Vagina (tissue), 2 donors: ENCODE data around the gene ADAMTS2. TPM values are rescaled to one million over a fixed set of nuclear protein-coding genes. Genes with fewer than 3 reads are reported as not detected.

Experiments
- DNase-seq, 2 donors: peaks; one replicate each; pipeline ENCODE4 v3.0.0-alpha.2; 2017; ENCODE audit errors: extremely low spot score in 2 of 2
- H3K27ac ChIP-seq: fragments of 200-600 bp; sonication (generic); one replicate; pipeline ENCODE4 v1.5.1; 2019
- H3K27me3 ChIP-seq: fragments of 200-600 bp; sonication (generic); one replicate; pipeline ENCODE4 v1.5.1; 2019
- H3K36me3 ChIP-seq, 2 donors: fragments of 200-600 bp; sonication (generic); one replicate each; pipeline ENCODE4 v1.5.1; 2017 to 2019
- H3K4me1 ChIP-seq: fragments of 200-600 bp; sonication (generic); one replicate; pipeline ENCODE4 v1.5.1; 2019
- H3K4me3 ChIP-seq, 2 donors: fragments of 200-600 bp; sonication (generic); 1 replicate in 1 of 2; 2 replicates in 1 of 2; pipeline ENCODE4 v1.5.1; 2016 to 2019
- H3K9me3 ChIP-seq: fragments of 200-600 bp; sonication (generic); one replicate; pipeline ENCODE4 v1.5.1; 2019
- CTCF ChIP-seq, 3 experiments: fragments of 450-650 bp in 2 of 3; fragments of 200-600 bp in 1 of 3; sonication (generic) in 1 of 3; IDR thresholded peaks; one replicate each; pipeline ENCODE4 v1.5.1; 2017 to 2019; ENCODE audit warnings: antibody characterized with exemption in 3 of 3, mild to moderate bottlenecking in 2 of 3, moderate library complexity in 2 of 3
- POLR2A ChIP-seq, 2 donors: fragments of 450-650 bp; IDR thresholded peaks; one replicate each; pipeline ENCODE4 v1.6.1; 2017; ENCODE audit warnings: antibody characterized with exemption in 2 of 2, mild to moderate bottlenecking in 2 of 2, moderate library complexity in 2 of 2
- POLR2AphosphoS5 ChIP-seq, 2 donors: sonication (generic); formaldehyde crosslinking; IDR thresholded peaks; one replicate each; pipeline ENCODE4 v1.9.0; 2017; ENCODE audit warnings: antibody characterized with exemption in 2 of 2, mild to moderate bottlenecking in 2 of 2, low read depth in 1 of 2; ENCODE audit not compliant: insufficient read depth in 1 of 2
- intact Hi-C: fragments of 100-400 bp; cut with DNase I; formaldehyde crosslinking; loops from one replicate; pipeline ENCODE4 v1.15.1; 2023
- total RNA-seq: library from RNA; depleted of rRNA; stranded (reverse); fragments of >200 nt; gene quantifications from one replicate; pipeline ENCODE4 v1.2.3, GENCODE V29; 2016

Gene ADAMTS2
- total RNA-seq, 1 donor from 2014 or later, result 17.4 TPM

GRCh38 chr5:179127136-179128040, 217.9 kb downstream of the ADAMTS2 start:
- H3K9me3 ChIP-seq, result no peaks in the 10 kb centered on the region
- no peak overlapping the region for H3K4me3 ChIP-seq
- peaks cover 0 to 3% of the 10 kb centered on the region in 2 donors for H3K36me3 ChIP-seq
- DNase-seq, result no peak
- TF ChIP-seq POLR2A (IDR thresholded peaks at IDR 0.05) (no peak), CTCF (IDR thresholded peaks at IDR 0.05) (no peak), POLR2AphosphoS5 (IDR thresholded peaks at IDR 0.05; ENCODE audit: insufficient read depth in 1 of 2, low read depth in 1 of 2) (no peak)
- no peaks in the 10 kb centered on the region for H3K27me3 ChIP-seq
- H3K4me1 ChIP-seq, result no peaks in the 10 kb centered on the region
- intact Hi-C loops, result no loop called here
- H3K27ac ChIP-seq, result no peak overlapping the region

DNA sequence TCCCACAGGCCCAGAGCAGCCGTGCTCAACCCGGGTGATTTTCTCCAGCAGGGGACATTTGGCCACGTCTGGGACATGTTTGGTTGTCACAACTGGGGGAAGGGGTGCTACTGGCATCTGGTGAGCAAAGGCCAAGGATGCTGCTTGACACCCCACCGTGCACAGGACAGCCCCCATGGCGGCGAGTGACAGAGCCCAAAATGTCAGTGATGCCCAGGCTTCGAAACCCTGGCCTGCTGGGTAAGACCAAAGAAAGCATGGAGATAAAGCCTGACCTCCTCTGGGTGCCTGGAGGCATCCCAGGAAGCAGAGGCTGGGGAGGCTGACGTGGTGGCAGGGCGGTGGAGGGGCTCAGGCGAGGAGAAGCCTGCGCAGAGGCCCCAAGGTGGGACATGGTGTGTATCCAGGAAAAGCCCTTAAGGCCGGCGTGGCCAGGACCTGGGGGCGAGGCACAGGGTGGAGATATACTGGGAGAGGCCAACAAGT, 218.7 kb downstream of the ADAMTS2 start:
- Histone ChIP-seq H3K27ac (no peak overlapping the region), H3K4me1 (no peaks in the 10 kb centered on the region), H3K27me3 (no peaks in the 10 kb centered on the region), H3K4me3 (no peak overlapping the region), H3K36me3 (peaks cover 0 to 3% of the 10 kb centered on the region in 2 donors), H3K9me3 (no peaks in the 10 kb centered on the region)
- no peak for DNase-seq
- intact Hi-C loops, result no loop called here
- TF ChIP-seq POLR2A (IDR thresholded peaks at IDR 0.05) (no peak), CTCF (IDR thresholded peaks at IDR 0.05) (no peak), POLR2AphosphoS5 (IDR thresholded peaks at IDR 0.05; ENCODE audit: insufficient read depth in 1 of 2, low read depth in 1 of 2) (no peak)

DNA sequence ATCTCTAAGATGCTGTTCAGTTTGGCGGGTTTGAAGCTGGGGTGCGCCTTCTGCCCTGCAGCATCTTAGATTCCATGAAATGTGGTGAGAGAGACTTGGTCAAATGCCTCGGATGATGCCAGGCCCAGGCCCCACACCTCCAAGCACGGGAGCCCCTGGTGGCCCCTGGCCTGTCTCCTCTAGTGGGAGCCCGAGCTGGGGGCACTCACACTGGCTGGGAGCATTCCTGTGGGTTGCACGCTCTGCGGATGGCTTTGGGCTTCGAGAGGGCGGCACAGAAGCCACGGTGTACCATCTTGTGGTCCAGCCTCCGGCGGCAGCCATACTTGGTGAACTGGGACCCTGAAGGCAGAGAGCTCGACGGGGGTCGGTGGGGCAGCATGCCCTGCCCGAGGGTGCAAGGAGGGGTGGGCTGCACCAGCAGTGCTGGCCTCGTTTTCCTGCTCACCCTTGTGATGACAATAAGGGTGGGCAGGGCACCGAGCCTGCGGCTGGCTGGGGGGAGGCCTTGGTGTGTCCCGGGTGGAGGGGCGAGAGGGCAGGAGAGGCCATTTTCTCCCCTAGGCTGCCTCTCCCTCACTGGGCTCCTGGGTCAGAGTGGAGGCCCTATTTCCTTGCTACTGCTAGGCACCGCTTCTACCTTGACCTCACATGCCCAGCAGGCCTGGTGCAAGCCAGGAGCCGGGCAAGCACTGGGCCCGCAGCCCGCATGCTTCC, 219.3 kb downstream of the ADAMTS2 start:
- H3K27me3 ChIP-seq, result no peaks in the 10 kb centered on the region
- H3K9me3 ChIP-seq, result no peaks in the 10 kb centered on the region
- TF ChIP-seq POLR2A (IDR thresholded peaks at IDR 0.05), result no peak
- no peak for TF ChIP-seq POLR2AphosphoS5 (IDR thresholded peaks at IDR 0.05; ENCODE audit: insufficient read depth in 1 of 2, low read depth in 1 of 2)
- TF ChIP-seq CTCF (IDR thresholded peaks at IDR 0.05), result no peak
- intact Hi-C loops, result no loop called here
- H3K36me3 ChIP-seq, result peaks cover 0 to 3% of the 10 kb centered on the region in 2 donors
- no peaks in the 10 kb centered on the region for H3K4me1 ChIP-seq
- DNase-seq, result no peak
- no peak overlapping the region for H3K27ac ChIP-seq
- H3K4me3 ChIP-seq, result no peak overlapping the region

GRCh38 chr5:179124853-179125788, 220.1 kb downstream of the ADAMTS2 start:
- DNase-seq, result no peak
- Histone ChIP-seq H3K36me3 (peaks cover 0 to 3% of the 10 kb centered on the region in 2 donors), H3K4me1 (no peaks in the 10 kb centered on the region), H3K4me3 (no peak overlapping the region), H3K27me3 (no peaks in the 10 kb centered on the region), H3K9me3 (no peaks in the 10 kb centered on the region), H3K27ac (no peak overlapping the region)
- intact Hi-C loops, result no loop called here
- TF ChIP-seq CTCF (IDR thresholded peaks at IDR 0.05) (no peak), POLR2AphosphoS5 (IDR thresholded peaks at IDR 0.05; ENCODE audit: insufficient read depth in 1 of 2, low read depth in 1 of 2) (no peak), POLR2A (IDR thresholded peaks at IDR 0.05) (no peak)
